ENCODE data around the gene ELL2. TPM values are rescaled to one million over a fixed set of nuclear protein-coding genes. Genes with fewer than 3 reads are reported as not detected.

ELL2 gene
- polyA plus RNA-seq, 3 donors: 3.1 to 8.1 (median 5.8) TPM

DNA sequence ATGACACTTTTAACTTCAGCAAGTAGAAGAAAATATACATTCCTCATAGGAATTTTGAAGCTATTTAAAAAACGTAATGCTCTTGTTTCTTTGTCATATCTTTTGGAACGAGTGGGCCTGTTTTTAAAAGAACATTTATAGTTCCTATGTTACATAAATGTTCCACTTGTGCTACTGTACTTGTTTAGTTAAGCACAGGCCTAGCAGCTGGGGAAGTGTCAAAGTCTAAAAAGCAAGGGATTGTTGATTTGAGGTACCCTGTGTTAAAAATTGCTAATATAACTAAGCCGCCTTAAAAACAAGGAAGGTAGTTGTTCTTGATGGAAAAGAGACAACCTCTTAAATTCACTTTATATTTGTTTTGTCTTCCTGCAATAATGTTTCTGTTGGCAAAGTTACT, 27.2 kb upstream of the ELL2 start:
- Mint-ChIP-seq H3K27ac (no peak overlapping the region), H3K4me1 (no peaks in the 10 kb centered on the region), H3K27me3 (ENCODE audit: low read depth in 3 of 3) (no peaks in the 10 kb centered on the region), H3K36me3 (no peaks in the 10 kb centered on the region), H3K9me3 (no peaks in the 10 kb centered on the region), H3K4me3 (no peak overlapping the region)
- intact Hi-C loops (cut with micrococcal nuclease): no loop called here
- Histone ChIP-seq H3K4me3 (replicated peaks in 1 of 3; ENCODE audit: low read depth in 2 of 3, low read length in 3 of 3) (no peak overlapping the region), H3K36me3 (replicated peaks in 1 of 2; ENCODE audit: control insufficient read depth in 1 of 2, insufficient read depth in 2 of 2, low read length in 2 of 2) (no peaks in the 10 kb centered on the region), H4K20me1 (ENCODE audit: insufficient read depth, low read length) (no peaks in the 10 kb centered on the region), H3K27ac (ENCODE audit: low read depth in 1 of 2, low read length in 2 of 2) (no peak overlapping the region), H3K4me1 (ENCODE audit: control insufficient read depth in 1 of 2, insufficient read depth in 2 of 2, low read length in 2 of 2) (no peaks in the 10 kb centered on the region), H3K27me3 (ENCODE audit: control insufficient read depth in 2 of 2, insufficient read depth in 2 of 2, low read length in 2 of 2) (no peaks in the 10 kb centered on the region), H3K4me2 (replicated peaks; ENCODE audit: extremely low read depth, low read length, poor library complexity, severe bottlenecking) (no peak overlapping the region), H2AFZ (ENCODE audit: insufficient read depth, low read depth, low read length, poor library complexity, severe bottlenecking) (no peak overlapping the region), H3K79me2 (ENCODE audit: insufficient read depth, low read length) (no peaks in the 10 kb centered on the region), H3K9me3 (replicated peaks in 1 of 2; ENCODE audit: control insufficient read depth in 1 of 2, insufficient read depth in 1 of 2, low read length in 2 of 2) (no peaks in the 10 kb centered on the region), H3K9ac (ENCODE audit: insufficient read depth, low read length, poor library complexity, severe bottlenecking) (no peak overlapping the region)
- DNase-seq: no peak
- TF ChIP-seq, protein P1, sequence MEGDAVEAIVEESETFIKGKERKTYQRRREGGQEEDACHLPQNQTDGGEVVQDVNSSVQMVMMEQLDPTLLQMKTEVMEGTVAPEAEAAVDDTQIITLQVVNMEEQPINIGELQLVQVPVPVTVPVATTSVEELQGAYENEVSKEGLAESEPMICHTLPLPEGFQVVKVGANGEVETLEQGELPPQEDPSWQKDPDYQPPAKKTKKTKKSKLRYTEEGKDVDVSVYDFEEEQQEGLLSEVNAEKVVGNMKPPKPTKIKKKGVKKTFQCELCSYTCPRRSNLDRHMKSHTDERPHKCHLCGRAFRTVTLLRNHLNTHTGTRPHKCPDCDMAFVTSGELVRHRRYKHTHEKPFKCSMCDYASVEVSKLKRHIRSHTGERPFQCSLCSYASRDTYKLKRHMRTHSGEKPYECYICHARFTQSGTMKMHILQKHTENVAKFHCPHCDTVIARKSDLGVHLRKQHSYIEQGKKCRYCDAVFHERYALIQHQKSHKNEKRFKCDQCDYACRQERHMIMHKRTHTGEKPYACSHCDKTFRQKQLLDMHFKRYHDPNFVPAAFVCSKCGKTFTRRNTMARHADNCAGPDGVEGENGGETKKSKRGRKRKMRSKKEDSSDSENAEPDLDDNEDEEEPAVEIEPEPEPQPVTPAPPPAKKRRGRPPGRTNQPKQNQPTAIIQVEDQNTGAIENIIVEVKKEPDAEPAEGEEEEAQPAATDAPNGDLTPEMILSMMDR (IDR thresholded peaks at IDR 0.05): no peak
- WGBS (ENCODE audit: insufficient coverage): no CpG with 5 or more reads among the region's 3 CpGs

DNA sequence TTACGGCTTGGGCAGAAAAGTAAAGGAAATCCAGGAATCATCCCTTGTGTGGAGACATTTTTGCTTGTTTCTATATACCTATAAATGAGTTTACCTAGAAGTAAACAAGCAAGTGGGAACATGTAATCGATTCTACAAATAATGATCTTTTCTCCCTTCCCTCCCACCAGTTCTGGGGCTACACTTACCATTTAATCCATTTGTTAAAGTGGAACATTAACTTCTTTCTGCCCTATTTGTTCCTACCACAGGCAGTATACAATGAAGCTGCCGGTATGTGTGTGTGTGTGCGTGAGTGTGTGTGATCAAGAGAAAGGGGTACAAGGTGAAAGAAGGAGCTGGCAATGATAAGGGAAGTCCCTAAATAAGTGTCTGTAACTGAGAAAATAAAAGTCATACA, 26.4 kb upstream of the ELL2 start:
- Mint-ChIP-seq H3K27ac (no peak overlapping the region), H3K4me3 (no peak overlapping the region)
- TF ChIP-seq, protein P1 (IDR thresholded peaks at IDR 0.05): no peak

More for the DNA sequence above, 26.4 kb upstream of the ELL2 start:
- Mint-ChIP-seq H3K4me1 (no peaks in the 10 kb centered on the region), H3K27me3 (ENCODE audit: low read depth in 3 of 3) (no peaks in the 10 kb centered on the region), H3K9me3 (no peaks in the 10 kb centered on the region), H3K36me3 (no peaks in the 10 kb centered on the region)
- Histone ChIP-seq H3K4me1 (ENCODE audit: control insufficient read depth in 1 of 2, insufficient read depth in 2 of 2, low read length in 2 of 2) (no peaks in the 10 kb centered on the region), H3K9me3 (replicated peaks in 1 of 2; ENCODE audit: control insufficient read depth in 1 of 2, insufficient read depth in 1 of 2, low read length in 2 of 2) (no peaks in the 10 kb centered on the region), H3K79me2 (ENCODE audit: insufficient read depth, low read length) (no peaks in the 10 kb centered on the region), H3K4me2 (replicated peaks; ENCODE audit: extremely low read depth, low read length, poor library complexity, severe bottlenecking) (no peak overlapping the region), H3K27ac (ENCODE audit: low read depth in 1 of 2, low read length in 2 of 2) (no peak overlapping the region), H3K36me3 (replicated peaks in 1 of 2; ENCODE audit: control insufficient read depth in 1 of 2, insufficient read depth in 2 of 2, low read length in 2 of 2) (no peaks in the 10 kb centered on the region), H4K20me1 (ENCODE audit: insufficient read depth, low read length) (no peaks in the 10 kb centered on the region), H3K9ac (ENCODE audit: insufficient read depth, low read length, poor library complexity, severe bottlenecking) (no peak overlapping the region), H3K27me3 (ENCODE audit: control insufficient read depth in 2 of 2, insufficient read depth in 2 of 2, low read length in 2 of 2) (no peaks in the 10 kb centered on the region), H2AFZ (ENCODE audit: insufficient read depth, low read depth, low read length, poor library complexity, severe bottlenecking) (no peak overlapping the region), H3K4me3 (replicated peaks in 1 of 3; ENCODE audit: low read depth in 2 of 3, low read length in 3 of 3) (no peak overlapping the region)
- intact Hi-C loops (cut with micrococcal nuclease): no loop called here
- WGBS (ENCODE audit: insufficient coverage): no CpG with 5 or more reads among the region's 4 CpGs
- DNase-seq: no peak
